Measurements from ENCODE around the gene HMGCLL1.

GRCh38 chr6:55511122-55511800 is 67.7 kb downstream of the HMGCLL1 start:
- TF ChIP-seq REST (IDR thresholded peaks at IDR 0.05): no peak
- TF ChIP-seq MAX (IDR thresholded peaks at IDR 0.05): no peak
- no peak for TF ChIP-seq CTCF (IDR thresholded peaks at IDR 0.05; ENCODE audit: low read depth, low read length, missing input control)
- no peak for TF ChIP-seq TAF1 (conservative IDR thresholded peaks at IDR 0.05)
